Nucleus accumbens (tissue), 56 donors: ENCODE measurements around the gene ARMC2.
"Not testable (repeated sequence)": the region's sequence is repeated elsewhere in the genome, so short reads cannot be mapped to it uniquely, and the experiment has no call there.

Experiments
- DNase-seq, 56 donors: peaks; one replicate each; lab custom pipeline; 2025; lab: John Stamatoyannopoulos, UW

The ARMC2 gene

GRCh38 chr6:108974201-108974600 lies 126.0 kb downstream of the ARMC2 start:
- no peak for DNase-seq

GRCh38 chr6:108978638-108979037 lies 130.4 kb downstream of the ARMC2 start:
- DNase-seq = not testable (repeated sequence)

GRCh38 chr6:108982154-108983113 lies 134.2 kb downstream of the ARMC2 start:
- DNase-seq = no peak

GRCh38 chr6:108983151-108983550 lies 134.9 kb downstream of the ARMC2 start:
- DNase-seq = no peak

- DNase-seq = no peak
Observed at GRCh38 chr6:108985301-108985700, 137.1 kb downstream of the ARMC2 start.

GRCh38 chr6:108987156-108987555 lies 138.9 kb downstream of the ARMC2 start:
- DNase-seq = no peak

GRCh38 chr6:108988296-108988695 lies 140.1 kb downstream of the ARMC2 start:
- DNase-seq = no peak

GRCh38 chr6:108988765-108989164 lies 140.5 kb downstream of the ARMC2 start:
- no peak for DNase-seq

- DNase-seq = no peak
Observed at GRCh38 chr6:108989700-108990099, 141.5 kb downstream of the ARMC2 start.

- DNase-seq = no peak
Observed at GRCh38 chr6:108993876-108994275, 145.7 kb downstream of the ARMC2 start.

GRCh38 chr6:108995296-108995695 lies 147.1 kb downstream of the ARMC2 start:
- no peak for DNase-seq

- no peak for DNase-seq
Observed at GRCh38 chr6:108996208-108996607, 148.0 kb downstream of the ARMC2 start.

- DNase-seq = peak in 3 of 56 donors; percentile 3 to 17 (median 14)
Observed at GRCh38 chr6:108998485-108998884, 150.3 kb downstream of the ARMC2 start.

- DNase-seq = no peak
Observed at GRCh38 chr6:108999428-108999827, 151.2 kb downstream of the ARMC2 start.

GRCh38 chr6:109000289-109000688 lies 152.1 kb downstream of the ARMC2 start:
- DNase-seq = no peak

- DNase-seq = no peak
Observed at GRCh38 chr6:109001291-109001894, 153.2 kb downstream of the ARMC2 start.

- peak in 4 of 56 donors; percentile 3 to 26 (median 14) for DNase-seq
Observed at GRCh38 chr6:109002051-109002697, 154.0 kb downstream of the ARMC2 start.

- no peak for DNase-seq
Observed at GRCh38 chr6:109002882-109003281, 154.7 kb downstream of the ARMC2 start.

GRCh38 chr6:109006818-109007217 lies 158.6 kb downstream of the ARMC2 start:
- no peak for DNase-seq

GRCh38 chr6:109007521-109007920 lies 159.3 kb downstream of the ARMC2 start:
- DNase-seq = no peak

GRCh38 chr6:109008054-109008453 lies 159.8 kb downstream of the ARMC2 start:
- DNase-seq = no peak
